Measurements from ENCODE around the gene PASD1. TPM values are rescaled to one million over a fixed set of nuclear protein-coding genes. Genes with fewer than 3 reads are reported as not detected.

PASD1 gene
- total RNA-seq, 6 experiments from 2014 or later, result not detected

GRCh38 chrX:151702026-151702714 lies 138.7 kb downstream of the PASD1 start:
- ATAC-seq (no peak), DNase-seq (no peak)
- no peak overlapping the region for H3K4me3 ChIP-seq
- WGBS (ENCODE audit: insufficient coverage, low coverage, low lambda C conversion rate, missing lambda C conversion rate), result 53% methylated on average over 4 of the region's 9 CpGs
- H3K27me3 ChIP-seq, result no peaks in the 10 kb centered on the region
- no peaks in the 10 kb centered on the region for H3K4me1 ChIP-seq
- H3K36me3 ChIP-seq, result no peaks in the 10 kb centered on the region
- TF ChIP-seq, protein P1, sequence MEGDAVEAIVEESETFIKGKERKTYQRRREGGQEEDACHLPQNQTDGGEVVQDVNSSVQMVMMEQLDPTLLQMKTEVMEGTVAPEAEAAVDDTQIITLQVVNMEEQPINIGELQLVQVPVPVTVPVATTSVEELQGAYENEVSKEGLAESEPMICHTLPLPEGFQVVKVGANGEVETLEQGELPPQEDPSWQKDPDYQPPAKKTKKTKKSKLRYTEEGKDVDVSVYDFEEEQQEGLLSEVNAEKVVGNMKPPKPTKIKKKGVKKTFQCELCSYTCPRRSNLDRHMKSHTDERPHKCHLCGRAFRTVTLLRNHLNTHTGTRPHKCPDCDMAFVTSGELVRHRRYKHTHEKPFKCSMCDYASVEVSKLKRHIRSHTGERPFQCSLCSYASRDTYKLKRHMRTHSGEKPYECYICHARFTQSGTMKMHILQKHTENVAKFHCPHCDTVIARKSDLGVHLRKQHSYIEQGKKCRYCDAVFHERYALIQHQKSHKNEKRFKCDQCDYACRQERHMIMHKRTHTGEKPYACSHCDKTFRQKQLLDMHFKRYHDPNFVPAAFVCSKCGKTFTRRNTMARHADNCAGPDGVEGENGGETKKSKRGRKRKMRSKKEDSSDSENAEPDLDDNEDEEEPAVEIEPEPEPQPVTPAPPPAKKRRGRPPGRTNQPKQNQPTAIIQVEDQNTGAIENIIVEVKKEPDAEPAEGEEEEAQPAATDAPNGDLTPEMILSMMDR (IDR thresholded peaks at IDR 0.05), result no peak
- TF ChIP-seq POLR2A (IDR thresholded peaks at IDR 0.05), result no peak
- intact Hi-C loops (cut with DNase I), result no loop called here
- no peaks in the 10 kb centered on the region for H3K9me3 ChIP-seq
- H3K27ac ChIP-seq, result no peak overlapping the region

DNA sequence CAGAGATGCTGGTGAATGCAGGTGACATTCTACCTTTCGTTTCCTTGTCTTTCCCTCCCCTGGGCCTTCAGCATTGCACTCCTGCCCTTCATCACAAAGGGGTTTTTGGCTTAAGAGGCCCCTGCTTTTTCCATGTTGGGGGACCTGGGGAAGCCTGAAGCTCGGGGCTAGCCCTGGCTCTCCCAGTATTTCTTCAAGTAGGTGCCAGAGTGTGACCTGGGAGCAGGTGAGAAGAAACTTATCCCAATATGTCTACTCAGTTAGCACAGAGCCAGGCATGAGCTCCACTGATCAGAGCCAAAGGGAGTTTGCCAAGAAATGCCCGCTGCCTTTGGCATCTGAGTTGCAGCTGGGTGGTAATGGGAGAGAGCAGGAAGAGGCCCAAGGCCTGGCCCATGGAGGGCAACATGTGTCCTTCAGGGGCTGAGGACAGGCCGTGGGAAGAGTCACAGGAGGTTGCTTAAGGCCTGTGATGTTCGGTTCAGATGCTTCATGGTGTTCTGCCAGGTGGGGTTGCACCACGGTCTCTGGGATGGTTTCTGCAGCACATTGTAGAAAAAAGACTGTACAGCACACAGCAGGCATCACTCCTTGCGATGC lies 139.4 kb downstream of the PASD1 start:
- DNase-seq (no peak), ATAC-seq (no peak)
- Histone ChIP-seq H3K9me3 (no peaks in the 10 kb centered on the region), H3K4me1 (no peaks in the 10 kb centered on the region), H3K4me3 (no peak overlapping the region), H3K27me3 (no peaks in the 10 kb centered on the region), H3K36me3 (no peaks in the 10 kb centered on the region), H3K27ac (no peak overlapping the region)
- intact Hi-C loops (cut with DNase I), result no loop called here
- TF ChIP-seq, protein P1 (IDR thresholded peaks at IDR 0.05), result no peak
- no peak for TF ChIP-seq POLR2A (IDR thresholded peaks at IDR 0.05)
- WGBS (ENCODE audit: insufficient coverage, low coverage, low lambda C conversion rate, missing lambda C conversion rate), result 52% methylated on average over 4 of the region's 7 CpGs

DNA sequence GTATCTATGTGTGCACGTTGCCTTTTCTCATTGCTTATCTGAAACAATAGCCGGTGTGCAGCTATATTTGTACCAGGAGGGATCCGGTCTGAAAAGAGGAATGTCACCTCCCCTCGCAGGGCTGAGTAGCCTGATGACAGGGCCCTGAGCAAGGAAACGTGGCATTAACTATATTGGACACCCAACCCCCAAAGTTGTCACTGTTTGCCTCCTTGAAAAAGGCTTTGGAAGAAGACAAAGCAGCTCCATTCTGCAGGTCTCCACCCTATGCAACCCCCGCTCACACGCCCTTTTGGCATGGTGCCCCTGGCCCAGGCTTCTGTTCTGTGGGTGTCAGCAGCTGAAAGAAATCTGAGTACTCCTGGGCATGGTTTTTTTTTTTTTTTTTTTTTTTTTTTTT lies 140.0 kb downstream of the PASD1 start:
- WGBS (ENCODE audit: insufficient coverage, low coverage, low lambda C conversion rate, missing lambda C conversion rate), result 45% methylated on average over 7 of the region's 7 CpGs

DNA sequence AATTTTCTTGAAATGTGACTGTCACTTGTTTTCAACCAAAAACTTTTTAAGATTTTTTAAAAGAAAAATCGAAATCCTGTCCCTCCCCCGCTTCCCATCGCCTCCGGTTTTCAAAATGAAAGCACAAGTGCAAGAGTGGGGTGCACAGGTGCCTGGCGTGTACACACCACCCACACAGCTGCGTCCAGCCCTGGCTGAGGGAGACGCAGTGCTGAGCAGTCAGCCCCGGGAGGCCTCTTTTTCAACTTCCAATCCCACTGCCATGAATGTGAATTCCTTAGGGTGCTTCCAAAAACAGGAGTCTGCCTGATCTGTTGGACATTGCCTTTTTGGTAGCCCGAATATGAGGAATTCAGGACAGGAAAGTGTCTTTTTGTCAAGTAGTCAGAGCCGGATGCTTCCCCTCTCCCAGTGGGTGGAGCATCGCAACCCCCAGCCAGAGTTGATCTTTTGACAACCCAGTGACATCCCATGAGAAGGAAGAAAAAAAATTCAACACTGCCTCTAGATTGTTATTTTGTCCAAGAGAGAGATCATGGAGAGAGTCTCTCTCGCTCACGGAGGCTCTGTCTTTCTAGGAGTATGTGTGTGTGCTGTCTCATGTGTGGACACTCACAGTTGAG lies 140.7 kb downstream of the PASD1 start:
- intact Hi-C loops (cut with DNase I), result no loop called here
- DNase-seq (no peak), ATAC-seq (no peak)
- Histone ChIP-seq H3K4me1 (no peaks in the 10 kb centered on the region), H3K36me3 (no peaks in the 10 kb centered on the region), H3K4me3 (no peak overlapping the region), H3K27ac (no peak overlapping the region), H3K27me3 (no peaks in the 10 kb centered on the region), H3K9me3 (no peaks in the 10 kb centered on the region)
- 59% methylated on average over 12 of the region's 13 CpGs for WGBS (ENCODE audit: insufficient coverage, low coverage, low lambda C conversion rate, missing lambda C conversion rate)
- TF ChIP-seq POLR2A (IDR thresholded peaks at IDR 0.05), result no peak
- TF ChIP-seq, protein P1 (IDR thresholded peaks at IDR 0.05), result no peak

More for the DNA sequence above, 140.0 kb downstream of the PASD1 start:
- Histone ChIP-seq H3K4me1 (no peaks in the 10 kb centered on the region), H3K36me3 (no peaks in the 10 kb centered on the region), H3K9me3 (no peaks in the 10 kb centered on the region), H3K27me3 (no peaks in the 10 kb centered on the region), H3K4me3 (no peak overlapping the region), H3K27ac (no peak overlapping the region)
- peak in 3 of 4 donors; percentile 16 to 61 (median 19) for ATAC-seq
- TF ChIP-seq, protein P1 (IDR thresholded peaks at IDR 0.05), result no peak
- no peak for TF ChIP-seq POLR2A (IDR thresholded peaks at IDR 0.05)
- no peak for DNase-seq
- intact Hi-C loops (cut with DNase I), result no loop called here
